GM23248 (cell line): ENCODE data around the gene SF3B5.

Source experiments
- EZH2 ChIP-seq: fragments of 200-600 bp; sonication (generic); IDR thresholded peaks from 2 replicates; pipeline ENCODE4 v1.6.1; 2018; ENCODE audit warnings: antibody characterized with exemption, mild to moderate bottlenecking; ENCODE audit not compliant: insufficient read depth, poor library complexity, severe bottlenecking
- EZH2phosphoT487 ChIP-seq: fragments of 200-600 bp; sonication (generic); IDR thresholded peaks from 2 replicates; pipeline ENCODE4 v1.6.1; 2018; ENCODE audit warnings: antibody characterized with exemption, moderate library complexity, mild to moderate bottlenecking, low read depth; ENCODE audit not compliant: insufficient read depth

DNA sequence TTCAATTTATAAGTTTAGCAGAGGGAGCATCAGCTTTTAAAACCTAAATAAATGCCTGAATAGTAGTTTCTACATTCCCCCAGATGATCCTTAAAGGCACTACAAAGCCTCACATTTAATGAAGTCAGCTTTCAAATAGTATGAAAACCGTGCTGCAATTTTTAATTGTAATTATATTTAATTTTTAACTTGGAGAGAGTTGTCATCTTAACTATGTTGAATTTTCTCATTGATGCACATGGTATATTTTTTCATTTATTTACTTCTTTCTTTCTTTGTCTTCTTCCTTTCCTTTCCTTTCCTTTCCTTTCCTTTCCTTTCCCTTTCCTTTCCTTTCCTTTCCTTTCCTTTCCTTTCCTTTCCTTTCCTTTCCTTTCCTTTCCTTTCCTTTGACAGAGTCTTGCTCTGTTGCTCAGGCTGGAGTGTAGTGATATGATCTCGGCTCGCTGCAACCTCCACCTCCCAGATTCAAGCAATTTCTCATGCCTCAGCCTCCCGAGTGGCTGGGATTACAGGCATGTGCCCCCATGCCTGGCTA, 7.7 kb upstream of the SF3B5 start:
- TF ChIP-seq EZH2 (no peak), EZH2phosphoT487 (no peak)
